Neural progenitor cell (in vitro differentiated cells): ENCODE measurements around the gene TTLL12. TPM values are rescaled to one million over a fixed set of nuclear protein-coding genes. Genes with fewer than 3 reads are reported as not detected.

Experiments used
- DNase-seq: peaks from one replicate; pipeline ENCODE4 v3.0.0-alpha.2; 2016; ENCODE audit warnings: low spot score
- H2AFZ ChIP-seq: fragments of 200-600 bp; sonication (generic); replicated peaks from 2 replicates; pipeline ENCODE4 v1.6.1; 2016; ENCODE audit warnings: antibody characterized with exemption
- H3F3A ChIP-seq: fragments of 200-600 bp; sonication (generic); 2 replicates; pipeline ENCODE4 v1.6.1; 2016; ENCODE audit warnings: antibody characterized with exemption, low read depth
- H3K27ac ChIP-seq: fragments of 200-600 bp; sonication (generic); 2 replicates; pipeline ENCODE4 v1.5.1; 2016; ENCODE audit warnings: mild to moderate bottlenecking
- H3K27me3 ChIP-seq: fragments of 200-600 bp; sonication (generic); 2 replicates; pipeline ENCODE4 v1.6.1; 2016; ENCODE audit warnings: mild to moderate bottlenecking, moderate library complexity
- H3K36me3 ChIP-seq: fragments of 200-600 bp; sonication (generic); 2 replicates; pipeline ENCODE4 v1.5.1; 2016
- H3K4me1 ChIP-seq: fragments of 200-600 bp; sonication (generic); 2 replicates; pipeline ENCODE4 v1.6.1; 2016; ENCODE audit warnings: mixed run types
- H3K4me2 ChIP-seq: fragments of 200-600 bp; sonication (generic); 2 replicates; pipeline ENCODE4 v1.6.1; 2016
- H3K4me3 ChIP-seq: fragments of 200-600 bp; sonication (generic); 2 replicates; pipeline ENCODE4 v1.5.1; 2016
- H3K79me2 ChIP-seq: fragments of 200-600 bp; sonication (generic); 2 replicates; pipeline ENCODE4 v1.6.1; 2016; ENCODE audit warnings: low read depth
- H3K9ac ChIP-seq: fragments of 200-600 bp; sonication (generic); 2 replicates; pipeline ENCODE4 v1.6.1; 2016
- H3K9me3 ChIP-seq: fragments of 200-600 bp; sonication (generic); 2 replicates; pipeline ENCODE4 v1.5.1; 2016; ENCODE audit warnings: low read depth
- H4K20me1 ChIP-seq: fragments of 200-600 bp; sonication (generic); 2 replicates; pipeline ENCODE4 v1.6.1; 2016; ENCODE audit warnings: low read depth
- H3K27ac Mint-ChIP-seq: 3 replicates; pipeline ENCODE4 v1.8.0; 2021; ENCODE audit warnings: mixed read lengths
- H3K27me3 Mint-ChIP-seq: 2 replicates; pipeline ENCODE4 v1.8.0; 2022; ENCODE audit warnings: low read depth, mild to moderate bottlenecking, inconsistent platforms, moderate library complexity, mixed read lengths; ENCODE audit not compliant: insufficient read depth
- H3K36me3 Mint-ChIP-seq: 3 replicates; pipeline ENCODE4 v1.8.0; 2021; ENCODE audit warnings: mixed read lengths
- H3K4me1 Mint-ChIP-seq: 3 replicates; pipeline ENCODE4 v1.8.0; 2021; ENCODE audit warnings: mixed read lengths
- H3K4me3 Mint-ChIP-seq: 3 replicates; pipeline ENCODE4 v1.8.0; 2021; ENCODE audit warnings: mild to moderate bottlenecking, moderate library complexity, mixed read lengths
- H3K9me3 Mint-ChIP-seq: 3 replicates; pipeline ENCODE4 v1.8.0; 2020; ENCODE audit warnings: mixed read lengths
- CTCF ChIP-seq: fragments of 200-600 bp; sonication (generic); IDR thresholded peaks from 2 replicates; pipeline ENCODE4 v1.5.1; 2017; ENCODE audit warnings: antibody characterized with exemption, mild to moderate bottlenecking
- EZH2 ChIP-seq: fragments of 200-600 bp; sonication (generic); IDR thresholded peaks from 2 replicates; pipeline ENCODE4 v1.6.1; 2017; ENCODE audit warnings: antibody characterized with exemption, mild to moderate bottlenecking, moderate library complexity
- EZH2phosphoT487 ChIP-seq: fragments of 200-600 bp; sonication (generic); IDR thresholded peaks from 2 replicates; pipeline ENCODE4 v1.6.1; 2017; ENCODE audit warnings: antibody characterized with exemption
- total RNA-seq: library from RNA; depleted of rRNA; stranded (reverse); fragments of >200 nt; gene quantifications from 2 replicates; pipeline ENCODE4 v1.2.3, GENCODE V29; 2015; ENCODE audit warnings: low replicate concordance

The TTLL12 gene
- total RNA-seq, 1 donor from 2014 or later: 27.8 TPM

- Histone ChIP-seq H4K20me1 (peaks cover 12% of the 10 kb centered on the region), H3K9me3 (no peaks in the 10 kb centered on the region), H3K4me3 (no peak overlapping the region), H3K27me3 (no peaks in the 10 kb centered on the region), H2AFZ (no peak overlapping the region), H3K27ac (no peak overlapping the region), H3F3A (no peaks in the 10 kb centered on the region), H3K36me3 (no peaks in the 10 kb centered on the region), H3K4me2 (no peak overlapping the region), H3K9ac (peak overlapping the region; percentile 49), H3K79me2 (no peaks in the 10 kb centered on the region), H3K4me1 (peaks cover 17% of the 10 kb centered on the region)
- peaks cover 7% of the 10 kb centered on the region for H3K36me3 Mint-ChIP-seq
- DNase-seq: no peak
- peaks cover 7% of the 10 kb centered on the region for H3K27me3 Mint-ChIP-seq
- H3K27ac Mint-ChIP-seq: no peak overlapping the region
- TF ChIP-seq EZH2 (no peak), CTCF (no peak), EZH2phosphoT487 (no peak)
- H3K4me3 Mint-ChIP-seq: no peak overlapping the region
- peaks cover 11% of the 10 kb centered on the region for H3K4me1 Mint-ChIP-seq
- H3K9me3 Mint-ChIP-seq: no peaks in the 10 kb centered on the region
These were observed 57.2 kb downstream of the TTLL12 start for GRCh38 chr22:43129426-43130425.

GRCh38 chr22:43128928-43129424 is 58.0 kb downstream of the TTLL12 start:
- Histone ChIP-seq H3K9me3 (no peaks in the 10 kb centered on the region), H3K9ac (no peak overlapping the region), H4K20me1 (peaks cover 12% of the 10 kb centered on the region), H3K36me3 (no peaks in the 10 kb centered on the region), H3K79me2 (no peaks in the 10 kb centered on the region), H3K27me3 (no peaks in the 10 kb centered on the region), H3K4me1 (peaks cover 17% of the 10 kb centered on the region), H3F3A (no peaks in the 10 kb centered on the region), H2AFZ (no peak overlapping the region), H3K4me2 (no peak overlapping the region), H3K4me3 (no peak overlapping the region), H3K27ac (no peak overlapping the region)
- H3K9me3 Mint-ChIP-seq: no peaks in the 10 kb centered on the region
- peaks cover 11% of the 10 kb centered on the region for H3K4me1 Mint-ChIP-seq
- TF ChIP-seq CTCF: no peak
- no peak for TF ChIP-seq EZH2
- H3K36me3 Mint-ChIP-seq: peaks cover 4% of the 10 kb centered on the region
- peaks cover 7% of the 10 kb centered on the region for H3K27me3 Mint-ChIP-seq
- DNase-seq: no peak
- H3K27ac Mint-ChIP-seq: no peak overlapping the region
- H3K4me3 Mint-ChIP-seq: no peak overlapping the region

- Histone ChIP-seq H4K20me1 (peaks cover 12% of the 10 kb centered on the region), H3K27me3 (no peaks in the 10 kb centered on the region), H2AFZ (no peak overlapping the region), H3K4me2 (no peak overlapping the region), H3K36me3 (no peaks in the 10 kb centered on the region), H3K9me3 (no peaks in the 10 kb centered on the region), H3F3A (no peaks in the 10 kb centered on the region), H3K4me1 (peaks cover 17% of the 10 kb centered on the region), H3K79me2 (no peaks in the 10 kb centered on the region), H3K4me3 (no peak overlapping the region), H3K9ac (no peak overlapping the region), H3K27ac (no peak overlapping the region)
- Mint-ChIP-seq H3K27ac (no peak overlapping the region), H3K4me3 (no peak overlapping the region), H3K4me1 (peaks cover 11% of the 10 kb centered on the region), H3K27me3 (peaks cover 7% of the 10 kb centered on the region), H3K36me3 (peaks cover under 1% of the 10 kb centered on the region), H3K9me3 (no peaks in the 10 kb centered on the region)
- TF ChIP-seq CTCF (no peak), EZH2 (no peak), EZH2phosphoT487 (no peak)
- DNase-seq: no peak
These were observed 58.8 kb downstream of the TTLL12 start for GRCh38 chr22:43128116-43128515.
